ENCODE results near the gene LRCH2. TPM values are rescaled to one million over a fixed set of nuclear protein-coding genes. Genes with fewer than 3 reads are reported as not detected.

Gene LRCH2
- total RNA-seq, 2 experiments from 2014 or later = not detected

DNA sequence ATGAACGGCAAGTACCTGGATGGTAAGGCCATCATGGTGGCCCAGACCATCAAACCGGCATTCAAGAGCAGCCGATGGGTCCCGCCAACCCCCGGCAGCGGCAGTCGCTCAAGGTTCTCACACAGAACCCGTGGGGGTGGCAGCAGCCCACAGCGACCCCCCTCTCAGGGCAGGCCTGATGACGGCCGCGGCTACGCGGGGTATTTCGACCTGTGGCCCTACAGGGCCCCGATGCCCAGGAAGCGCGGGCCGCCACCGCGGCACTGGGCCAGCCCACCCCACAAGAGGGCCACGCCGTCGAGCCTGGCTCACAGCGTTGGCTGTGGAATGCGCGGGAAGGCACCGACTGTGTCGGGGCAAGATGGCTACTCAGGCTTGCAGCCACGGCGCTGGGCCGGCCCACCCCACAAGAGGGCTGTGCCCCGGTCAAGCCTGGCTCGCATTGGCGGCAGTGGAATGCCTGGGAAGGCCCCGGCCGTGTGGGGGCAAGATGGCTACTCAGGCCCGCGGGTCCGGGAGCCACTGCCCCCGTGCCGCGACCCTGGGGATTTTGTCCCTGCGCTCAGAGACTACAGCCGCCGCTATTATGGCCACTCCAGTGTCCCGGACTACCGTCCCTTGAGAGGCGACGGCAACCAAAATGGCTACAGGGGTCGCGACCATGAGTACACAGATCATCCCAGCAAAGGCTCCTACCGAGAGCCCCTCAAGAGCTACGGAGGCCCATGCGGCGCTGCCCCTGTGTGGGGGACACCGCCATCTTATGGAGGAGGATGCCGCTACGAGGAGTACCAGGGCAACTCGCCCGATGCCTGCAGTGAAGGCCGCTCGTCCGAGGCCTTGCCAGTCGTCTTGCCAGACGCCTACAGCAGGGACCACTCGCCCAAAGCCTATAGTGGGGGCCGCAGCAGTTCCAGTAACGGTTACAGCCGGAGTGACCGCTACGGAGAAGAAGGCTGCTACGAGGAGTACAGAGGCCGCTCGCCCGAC, 44.0 kb downstream of the LRCH2 start:
- Mint-ChIP-seq H3K36me3 (no peaks in the 10 kb centered on the region), H3K4me1 (no peaks in the 10 kb centered on the region), H3K27me3 (no peaks in the 10 kb centered on the region), H3K9me3 (peaks cover 2% of the 10 kb centered on the region), H3K4me3 (no peak overlapping the region), H3K27ac (no peak overlapping the region)
- ATAC-seq (ENCODE audit: low read depth) = no peak
- POLR2A ChIA-PET = no interaction called here
- DNase-seq = no peak

DNA sequence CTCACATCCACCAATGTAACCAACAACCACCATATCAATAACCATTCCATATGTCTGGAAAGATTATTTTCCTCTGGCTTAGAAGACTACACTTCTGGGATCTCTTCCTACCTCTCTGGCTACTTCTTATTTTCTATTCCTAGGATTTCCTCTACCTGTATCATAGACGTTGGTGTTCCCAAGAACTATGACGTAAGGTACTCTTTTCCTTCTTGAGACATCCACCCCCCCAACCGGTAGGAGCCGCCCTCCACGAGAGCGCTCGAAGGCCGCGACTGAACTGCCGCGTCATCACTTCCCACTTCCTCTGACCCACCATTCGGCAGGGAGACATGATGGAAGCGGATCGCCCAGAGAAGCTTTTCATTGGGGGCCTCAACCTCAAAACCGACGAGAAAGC, 44.8 kb downstream of the LRCH2 start, which contains the start of gene RBMXL3:
RBMXL3 (plus strand) TSS at position 301 of the 400 bp plus-strand sequence; CDS start at position 333, 32 bp downstream.
- H3K9me3 Mint-ChIP-seq = peaks cover 2% of the 10 kb centered on the region
- POLR2A ChIA-PET = no interaction called here
- ATAC-seq (ENCODE audit: low read depth) (no peak), DNase-seq (no peak)
- no peak within 1 kb of the TSS for H3K27ac Mint-ChIP-seq
- H3K4me3 Mint-ChIP-seq = no peak within 1 kb of the TSS
- H3K36me3 Mint-ChIP-seq = no peaks in the 10 kb centered on the region
- no peaks in the 10 kb centered on the region for H3K27me3 Mint-ChIP-seq
- no peaks in the 10 kb centered on the region for H3K4me1 Mint-ChIP-seq

DNA sequence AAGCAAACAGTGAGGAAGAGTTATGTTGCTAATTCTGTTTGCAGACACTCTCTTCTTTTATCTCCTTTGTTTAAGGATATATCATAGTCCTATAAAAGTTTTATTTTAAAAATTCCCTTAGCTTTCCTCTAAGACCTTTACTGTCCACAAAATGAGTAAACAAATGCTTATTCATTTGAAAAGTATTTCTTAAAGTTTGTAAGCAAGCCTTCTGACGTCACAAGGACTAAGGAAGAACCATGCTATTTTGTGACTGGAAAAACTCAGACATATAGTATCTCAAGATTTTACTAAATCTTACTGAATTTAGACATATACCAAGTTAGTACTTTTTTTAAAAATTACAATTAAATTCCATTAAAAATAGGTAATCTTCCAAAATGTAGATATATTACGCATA, 49.9 kb downstream of the LRCH2 start:
- no peak for DNase-seq
- peaks cover 2% of the 10 kb centered on the region for H3K9me3 Mint-ChIP-seq
- H3K27me3 Mint-ChIP-seq = no peaks in the 10 kb centered on the region
- no peaks in the 10 kb centered on the region for H3K36me3 Mint-ChIP-seq
- ATAC-seq (ENCODE audit: low read depth) = no peak
- no peak overlapping the region for H3K4me3 Mint-ChIP-seq
- no peaks in the 10 kb centered on the region for H3K4me1 Mint-ChIP-seq
- POLR2A ChIA-PET = no interaction called here
- H3K27ac Mint-ChIP-seq = no peak overlapping the region

DNA sequence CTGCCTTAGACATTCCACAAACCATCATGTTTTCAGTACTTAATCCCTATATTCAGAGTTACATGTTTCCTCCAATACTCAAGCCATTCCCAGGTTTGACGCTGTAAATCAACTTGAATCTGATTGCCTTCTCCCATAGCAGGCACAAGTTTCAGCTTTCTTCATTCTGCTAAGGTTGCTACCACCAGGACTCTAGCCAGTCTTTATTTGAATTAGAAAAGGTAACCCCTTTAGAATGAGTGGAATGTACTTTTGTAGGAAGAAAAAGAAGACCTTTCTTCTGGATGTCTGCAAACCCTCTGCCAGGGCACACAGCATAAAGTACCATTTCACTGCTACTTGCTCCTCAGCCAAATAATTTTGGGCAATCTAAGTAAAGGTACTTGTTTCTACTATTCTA, 55.4 kb downstream of the LRCH2 start:
- no peaks in the 10 kb centered on the region for H3K4me1 Mint-ChIP-seq
- POLR2A ChIA-PET = no interaction called here

DNA sequence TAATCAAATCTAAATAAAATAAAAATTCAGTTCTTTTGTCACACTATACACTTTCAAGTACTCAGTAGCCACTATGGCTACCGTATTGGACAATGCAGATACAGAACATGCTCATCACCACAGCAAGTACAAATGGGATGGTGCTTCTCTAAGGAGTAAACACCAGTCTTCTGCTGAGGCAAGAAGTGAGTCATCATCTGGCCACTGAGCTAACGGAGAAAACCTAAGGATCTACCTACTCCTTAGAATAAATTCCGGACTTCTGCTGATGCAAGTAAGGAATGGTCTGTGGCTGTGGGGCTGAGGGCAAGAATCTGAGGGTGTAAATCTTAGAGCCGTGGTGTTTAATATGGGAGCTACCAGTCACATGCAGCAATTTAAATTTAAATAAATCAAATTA, 56.0 kb downstream of the LRCH2 start:
- Mint-ChIP-seq H3K9me3 (no peaks in the 10 kb centered on the region), H3K27ac (no peak overlapping the region), H3K4me3 (no peak overlapping the region), H3K36me3 (no peaks in the 10 kb centered on the region), H3K4me1 (no peaks in the 10 kb centered on the region), H3K27me3 (peaks cover 2% of the 10 kb centered on the region)
- POLR2A ChIA-PET = no interaction called here
- no peak for DNase-seq
- ATAC-seq (ENCODE audit: low read depth) = no peak

More for the DNA sequence above, 55.4 kb downstream of the LRCH2 start:
- DNase-seq = no peak
- no peaks in the 10 kb centered on the region for H3K36me3 Mint-ChIP-seq
- no peak for ATAC-seq (ENCODE audit: low read depth)
- no peak overlapping the region for H3K4me3 Mint-ChIP-seq
- H3K9me3 Mint-ChIP-seq = no peaks in the 10 kb centered on the region
- H3K27ac Mint-ChIP-seq = no peak overlapping the region
- peaks cover 2% of the 10 kb centered on the region for H3K27me3 Mint-ChIP-seq

DNA sequence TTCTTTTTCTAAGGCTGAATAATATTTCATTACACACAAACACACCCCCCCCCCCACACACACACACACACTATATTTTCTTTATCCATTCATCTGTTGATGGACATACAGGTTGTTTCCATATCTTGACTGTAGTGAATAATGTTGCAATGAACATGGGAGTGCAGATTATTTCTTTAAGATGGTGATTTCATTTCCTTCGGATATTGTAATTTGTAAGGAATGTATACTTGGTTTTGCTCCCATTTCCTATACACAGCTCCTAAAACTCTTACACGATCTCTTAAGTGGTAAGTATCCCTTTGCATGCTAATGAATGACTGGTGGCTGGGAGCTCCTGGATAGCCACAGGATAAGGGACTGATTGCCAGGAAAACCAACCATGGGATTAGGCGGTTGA, 59.3 kb downstream of the LRCH2 start:
- no peak overlapping the region for H3K4me3 Mint-ChIP-seq
- no peak overlapping the region for H3K27ac Mint-ChIP-seq
- peaks cover 2% of the 10 kb centered on the region for H3K27me3 Mint-ChIP-seq
- no peaks in the 10 kb centered on the region for H3K9me3 Mint-ChIP-seq
- H3K4me1 Mint-ChIP-seq = no peaks in the 10 kb centered on the region
- H3K36me3 Mint-ChIP-seq = no peaks in the 10 kb centered on the region
- no peak for ATAC-seq (ENCODE audit: low read depth)
- DNase-seq = no peak
- POLR2A ChIA-PET = no interaction called here

DNA sequence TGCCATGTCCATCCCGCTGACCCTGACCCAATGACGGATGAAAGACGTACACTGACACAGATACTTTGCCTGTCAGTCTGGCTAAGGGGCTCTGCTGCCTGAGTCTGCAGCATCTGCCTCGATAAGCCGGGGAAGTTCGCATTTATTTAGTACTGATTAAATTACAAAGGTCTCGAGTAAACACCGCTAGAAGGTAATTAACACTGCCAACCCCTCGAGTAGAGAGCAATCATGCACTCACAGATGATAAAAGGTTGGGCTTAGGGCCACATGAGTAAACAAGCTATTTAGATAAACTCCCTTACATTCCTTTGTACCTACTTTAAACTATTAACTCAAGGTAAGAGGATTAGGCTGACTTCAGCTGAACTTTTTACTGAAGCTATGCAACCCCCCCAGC, 60.7 kb downstream of the LRCH2 start:
- peaks cover 2% of the 10 kb centered on the region for H3K27me3 Mint-ChIP-seq
- no peaks in the 10 kb centered on the region for H3K4me1 Mint-ChIP-seq
- no peak overlapping the region for H3K27ac Mint-ChIP-seq
- POLR2A ChIA-PET = no interaction called here
- ATAC-seq (ENCODE audit: low read depth) (no peak), DNase-seq (no peak)
- H3K9me3 Mint-ChIP-seq = no peaks in the 10 kb centered on the region
- H3K4me3 Mint-ChIP-seq = no peak overlapping the region
- H3K36me3 Mint-ChIP-seq = no peaks in the 10 kb centered on the region

DNA sequence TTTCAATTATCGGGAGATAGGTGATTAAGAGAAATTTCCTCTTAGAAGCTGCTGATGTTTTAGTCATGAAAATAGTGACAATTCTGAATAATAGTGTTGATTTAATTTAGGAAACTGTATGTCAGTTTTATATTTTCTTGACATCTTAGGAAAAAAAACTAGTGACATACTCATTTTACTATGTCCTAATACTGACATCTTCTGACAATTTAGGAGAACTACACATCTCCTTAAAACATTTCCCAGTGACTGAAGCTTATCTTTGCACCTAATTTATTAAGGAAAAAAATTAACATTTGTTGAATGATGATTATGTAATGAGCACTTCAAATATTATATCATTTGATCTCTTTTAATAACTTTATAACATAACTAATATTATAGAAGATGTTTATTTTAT, 86.7 kb downstream of the LRCH2 start:
- ATAC-seq (ENCODE audit: low read depth) (no peak), DNase-seq (no peak)
- Mint-ChIP-seq H3K36me3 (no peaks in the 10 kb centered on the region), H3K9me3 (no peaks in the 10 kb centered on the region), H3K4me3 (no peak overlapping the region), H3K27me3 (no peaks in the 10 kb centered on the region), H3K27ac (no peak overlapping the region), H3K4me1 (no peaks in the 10 kb centered on the region)
- POLR2A ChIA-PET = no interaction called here

DNA sequence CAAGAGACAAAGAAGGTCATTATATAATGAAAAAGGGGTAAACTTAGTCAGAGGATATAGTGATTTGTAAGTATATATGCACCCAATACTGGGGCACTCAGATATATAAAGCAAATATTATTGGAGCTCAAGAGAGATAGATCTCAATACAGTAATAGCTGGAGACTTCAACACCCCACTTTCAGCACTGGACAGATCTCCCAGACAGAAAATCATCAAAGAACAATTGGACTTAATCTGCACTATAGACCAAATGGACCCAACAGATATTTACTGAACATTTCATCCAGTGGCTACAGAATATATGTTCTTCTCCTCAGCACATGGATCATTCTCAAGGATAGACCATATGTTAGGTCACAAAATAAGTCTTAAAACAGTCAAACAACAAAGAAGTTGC, 91.8 kb downstream of the LRCH2 start:
- no peaks in the 10 kb centered on the region for H3K4me1 Mint-ChIP-seq
- H3K9me3 Mint-ChIP-seq = no peaks in the 10 kb centered on the region
- H3K4me3 Mint-ChIP-seq = no peak overlapping the region
- POLR2A ChIA-PET = no interaction called here
- H3K36me3 Mint-ChIP-seq = no peaks in the 10 kb centered on the region
- no peak overlapping the region for H3K27ac Mint-ChIP-seq
- DNase-seq (no peak), ATAC-seq (ENCODE audit: low read depth) (no peak)
- no peaks in the 10 kb centered on the region for H3K27me3 Mint-ChIP-seq

DNA sequence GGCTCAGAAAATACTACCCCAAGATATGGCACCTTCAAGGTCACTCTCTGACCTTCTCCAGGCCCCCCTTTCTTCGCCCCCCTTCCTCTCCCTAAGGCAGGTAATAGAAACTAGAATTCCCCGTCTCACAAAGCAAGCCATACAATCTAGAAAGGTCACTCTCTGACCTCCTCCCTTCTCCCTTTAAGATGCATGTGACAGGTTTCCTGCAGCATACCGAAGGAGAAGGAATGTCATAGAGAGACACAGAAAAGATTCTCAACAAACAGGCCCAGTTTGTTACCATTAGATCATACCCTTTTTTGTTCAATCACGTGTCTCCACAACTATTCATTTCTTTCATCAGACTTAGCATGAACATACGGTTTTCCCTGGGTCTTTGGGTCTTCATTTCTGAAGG, 95.9 kb downstream of the LRCH2 start:
- Mint-ChIP-seq H3K9me3 (no peaks in the 10 kb centered on the region), H3K27me3 (no peaks in the 10 kb centered on the region), H3K4me3 (no peak overlapping the region), H3K27ac (no peak overlapping the region), H3K4me1 (no peaks in the 10 kb centered on the region), H3K36me3 (no peaks in the 10 kb centered on the region)
- DNase-seq (no peak), ATAC-seq (ENCODE audit: low read depth) (no peak)
- POLR2A ChIA-PET = no interaction called here

DNA sequence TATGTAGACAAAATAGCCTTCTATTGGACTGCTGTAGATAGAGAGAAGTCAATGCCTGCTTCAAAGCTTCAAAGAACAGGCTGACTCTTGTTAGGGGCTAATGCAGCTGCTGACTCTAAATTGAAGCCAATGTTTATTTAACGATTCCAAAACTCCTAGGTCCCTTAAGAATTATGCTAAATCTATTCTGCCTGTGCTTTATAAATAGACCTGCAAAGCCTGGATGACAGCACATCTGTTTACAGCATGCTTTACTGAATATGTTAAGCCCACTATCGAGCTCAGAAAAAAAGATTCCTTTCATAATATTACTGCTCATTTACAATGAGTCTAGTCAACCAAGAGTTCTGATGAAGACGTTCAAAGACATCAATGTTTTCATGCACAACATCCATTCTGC, 99.5 kb downstream of the LRCH2 start:
- no peak for DNase-seq
- Mint-ChIP-seq H3K4me1 (no peaks in the 10 kb centered on the region), H3K27me3 (no peaks in the 10 kb centered on the region), H3K9me3 (peaks cover 1% of the 10 kb centered on the region), H3K27ac (no peak overlapping the region), H3K4me3 (no peak overlapping the region), H3K36me3 (no peaks in the 10 kb centered on the region)
- no peak for ATAC-seq (ENCODE audit: low read depth)
- POLR2A ChIA-PET = no interaction called here

DNA sequence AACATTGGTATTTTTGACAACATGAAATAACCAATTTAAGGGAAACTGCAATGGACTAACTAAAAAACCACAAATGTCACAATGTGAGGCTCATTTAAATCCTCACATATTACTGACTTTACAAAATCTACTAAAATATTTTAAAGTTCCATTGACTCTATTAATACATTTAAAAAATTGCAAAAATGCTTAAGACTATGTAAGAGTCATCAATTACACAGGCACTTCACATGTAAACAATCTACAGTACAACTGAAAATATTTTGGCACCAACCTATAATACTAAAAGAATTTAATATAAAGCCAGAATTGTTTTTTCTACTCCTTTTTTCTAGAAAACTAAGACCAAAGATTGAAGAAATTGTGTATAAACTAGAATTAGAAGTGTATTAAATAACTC, 121.5 kb downstream of the LRCH2 start:
- POLR2A ChIA-PET = no interaction called here
- no peaks in the 10 kb centered on the region for H3K36me3 Mint-ChIP-seq
- H3K4me1 Mint-ChIP-seq = no peaks in the 10 kb centered on the region
- DNase-seq = no peak
- H3K4me3 Mint-ChIP-seq = no peak overlapping the region
- no peak overlapping the region for H3K27ac Mint-ChIP-seq
- H3K27me3 Mint-ChIP-seq = no peaks in the 10 kb centered on the region
- ATAC-seq (ENCODE audit: low read depth) = no peak
- H3K9me3 Mint-ChIP-seq = no peaks in the 10 kb centered on the region

DNA sequence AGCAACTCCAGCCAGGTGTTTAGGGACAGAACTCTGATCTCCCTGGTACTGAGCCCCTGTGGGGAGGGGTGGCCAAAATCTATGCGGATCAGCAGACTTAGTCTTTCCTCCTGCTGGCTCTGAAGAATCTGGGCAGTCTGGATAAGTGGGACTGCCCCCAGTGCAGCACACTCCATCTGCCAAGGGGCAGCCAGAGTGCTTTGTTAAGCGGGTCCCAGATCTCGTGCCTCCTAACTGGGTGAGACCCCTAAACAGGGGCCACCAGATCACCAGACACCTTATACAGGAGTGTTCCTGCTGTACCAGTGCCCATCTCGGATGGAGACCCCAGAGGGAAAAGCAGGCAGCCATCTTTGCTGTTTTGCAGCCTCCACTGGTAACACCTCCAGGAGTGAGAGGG, 135.0 kb downstream of the LRCH2 start:
- no peaks in the 10 kb centered on the region for H3K27me3 Mint-ChIP-seq
- no peaks in the 10 kb centered on the region for H3K36me3 Mint-ChIP-seq
- H3K9me3 Mint-ChIP-seq = peaks cover 2% of the 10 kb centered on the region
- H3K27ac Mint-ChIP-seq = no peak overlapping the region
- POLR2A ChIA-PET = no interaction called here
- H3K4me3 Mint-ChIP-seq = no peak overlapping the region
- DNase-seq (no peak), ATAC-seq (ENCODE audit: low read depth) (no peak)
- no peaks in the 10 kb centered on the region for H3K4me1 Mint-ChIP-seq

DNA sequence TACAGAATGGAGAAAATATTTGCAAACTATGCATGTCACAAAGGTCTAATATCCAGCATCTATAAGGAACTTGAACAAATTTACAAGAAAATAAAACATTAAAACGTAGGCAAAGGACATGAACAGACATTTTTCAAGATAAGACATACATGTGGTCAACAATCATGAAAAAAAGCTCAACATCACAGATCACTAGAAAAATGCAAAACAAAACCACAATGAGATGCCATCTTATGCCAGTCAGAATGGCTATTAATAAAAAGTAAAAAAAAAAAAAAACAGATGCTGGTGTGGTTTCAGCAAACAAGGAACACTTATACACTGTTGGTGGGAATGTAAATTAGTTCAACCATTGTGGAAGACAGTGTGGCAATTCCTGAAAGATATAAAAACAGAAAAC, 140.7 kb downstream of the LRCH2 start:
- no peak overlapping the region for H3K27ac Mint-ChIP-seq
- no peak for ATAC-seq (ENCODE audit: low read depth)
- DNase-seq = no peak
- H3K4me3 Mint-ChIP-seq = no peak overlapping the region
- H3K4me1 Mint-ChIP-seq = no peaks in the 10 kb centered on the region
- H3K27me3 Mint-ChIP-seq = no peaks in the 10 kb centered on the region
- H3K36me3 Mint-ChIP-seq = no peaks in the 10 kb centered on the region
- POLR2A ChIA-PET = no interaction called here
- H3K9me3 Mint-ChIP-seq = no peaks in the 10 kb centered on the region

All from activated naive CD8-positive, alpha-beta T cell treated with anti-CD3 and anti-CD28 coated beads, Interleukin-2, amount 10 ng/mL, durations not matched to agents 7 days and 5 days (primary cell).